Inferior parietal cortex (tissue), 1 donor: ENCODE measurements around the gene TMEM63A.
"Not testable (repeated sequence)": the region's sequence is repeated elsewhere in the genome, so short reads cannot be mapped to it uniquely, and the experiment has no call there.

ENCODE experiments used
- DNase-seq: peaks from one replicate; pipeline ENCODE4 v3.0.0-alpha.2; 2016; ENCODE audit errors: extremely low spot score

The TMEM63A gene

GRCh38 chr1:225796097-225796496, 86.1 kb downstream of the TMEM63A start:
- not testable (repeated sequence) for DNase-seq
